Measurements from ENCODE around the gene MKKS.
"Not testable (repeated sequence)": the region's sequence is repeated elsewhere in the genome, so short reads cannot be mapped to it uniquely, and the experiment has no call there.

MKKS gene

GRCh38 chr20:10408108-10408813 is 25.8 kb downstream of the MKKS start:
- Histone ChIP-seq H3K9ac (ENCODE audit: low read length) (no peak overlapping the region), H3K27me3 (ENCODE audit: control insufficient read depth in 1 of 2, insufficient read depth in 2 of 2, low read length in 2 of 2) (no peaks in the 10 kb centered on the region), H3K9me3 (ENCODE audit: low read length) (no peaks in the 10 kb centered on the region), H3K4me3 (ENCODE audit: low read depth in 1 of 2, low read length in 2 of 2) (no peak overlapping the region), H3K27ac (ENCODE audit: low read depth, low read length) (no peak overlapping the region), H3K36me3 (ENCODE audit: insufficient read depth, low read length) (peaks cover 20% of the 10 kb centered on the region), H3K4me1 (ENCODE audit: insufficient read depth, low read length) (no peaks in the 10 kb centered on the region)

GRCh38 chr20:10404959-10405530 is 29.0 kb downstream of the MKKS start:
- no peak overlapping the region for H3K27ac ChIP-seq (ENCODE audit: low read depth, low read length)
- H3K36me3 ChIP-seq (ENCODE audit: insufficient read depth, low read length): peaks cover 17% of the 10 kb centered on the region
- no peak overlapping the region for H3K9ac ChIP-seq (ENCODE audit: low read length)
- no peaks in the 10 kb centered on the region for H3K4me1 ChIP-seq (ENCODE audit: insufficient read depth, low read length)
- no peak overlapping the region for H3K4me3 ChIP-seq (ENCODE audit: low read depth in 1 of 2, low read length in 2 of 2)
- no peaks in the 10 kb centered on the region for H3K9me3 ChIP-seq (ENCODE audit: low read length)
- H3K27me3 ChIP-seq (ENCODE audit: control insufficient read depth in 1 of 2, insufficient read depth in 2 of 2, low read length in 2 of 2): no peaks in the 10 kb centered on the region

GRCh38 chr20:10404023-10404628 is 29.9 kb downstream of the MKKS start:
- H3K27ac ChIP-seq (ENCODE audit: low read depth, low read length): no peak overlapping the region

GRCh38 chr20:10402938-10403608 is 30.9 kb downstream of the MKKS start:
- Histone ChIP-seq H3K27me3 (ENCODE audit: control insufficient read depth in 1 of 2, insufficient read depth in 2 of 2, low read length in 2 of 2) (no peaks in the 10 kb centered on the region), H3K27ac (ENCODE audit: low read depth, low read length) (no peak overlapping the region), H3K9me3 (ENCODE audit: low read length) (no peaks in the 10 kb centered on the region), H3K4me3 (ENCODE audit: low read depth in 1 of 2, low read length in 2 of 2) (no peak overlapping the region), H3K36me3 (ENCODE audit: insufficient read depth, low read length) (peaks cover 17% of the 10 kb centered on the region), H3K9ac (ENCODE audit: low read length) (no peak overlapping the region), H3K4me1 (ENCODE audit: insufficient read depth, low read length) (no peaks in the 10 kb centered on the region)

More at GRCh38 chr20:10404023-10404628, 29.9 kb downstream of the MKKS start:
- H3K27me3 ChIP-seq (ENCODE audit: control insufficient read depth in 1 of 2, insufficient read depth in 2 of 2, low read length in 2 of 2): no peaks in the 10 kb centered on the region
- H3K9ac ChIP-seq (ENCODE audit: low read length): no peak overlapping the region
- no peaks in the 10 kb centered on the region for H3K4me1 ChIP-seq (ENCODE audit: insufficient read depth, low read length)
- peaks cover 17% of the 10 kb centered on the region for H3K36me3 ChIP-seq (ENCODE audit: insufficient read depth, low read length)
- H3K4me3 ChIP-seq (ENCODE audit: low read depth in 1 of 2, low read length in 2 of 2): no peak overlapping the region
- H3K9me3 ChIP-seq (ENCODE audit: low read length): no peaks in the 10 kb centered on the region

GRCh38 chr20:10398834-10399369 is 35.1 kb downstream of the MKKS start:
- no peak overlapping the region for H3K9ac ChIP-seq (ENCODE audit: low read length)
- H3K9me3 ChIP-seq (ENCODE audit: low read length): no peaks in the 10 kb centered on the region
- H3K27ac ChIP-seq (ENCODE audit: low read depth, low read length): no peak overlapping the region
- no peaks in the 10 kb centered on the region for H3K27me3 ChIP-seq (ENCODE audit: control insufficient read depth in 1 of 2, insufficient read depth in 2 of 2, low read length in 2 of 2)
- no peaks in the 10 kb centered on the region for H3K4me1 ChIP-seq (ENCODE audit: insufficient read depth, low read length)
- H3K4me3 ChIP-seq (ENCODE audit: low read depth in 1 of 2, low read length in 2 of 2): no peak overlapping the region
- H3K36me3 ChIP-seq (ENCODE audit: insufficient read depth, low read length): no peaks in the 10 kb centered on the region

- not testable (repeated sequence) for H3K4me3 ChIP-seq (ENCODE audit: low read depth in 1 of 2, low read length in 2 of 2); H3K27me3 ChIP-seq (ENCODE audit: control insufficient read depth in 1 of 2, insufficient read depth in 2 of 2, low read length in 2 of 2); H3K9me3 ChIP-seq (ENCODE audit: low read length); H3K36me3 ChIP-seq (ENCODE audit: insufficient read depth, low read length); H3K27ac ChIP-seq (ENCODE audit: low read depth, low read length); H3K4me1 ChIP-seq (ENCODE audit: insufficient read depth, low read length); H3K9ac ChIP-seq (ENCODE audit: low read length)
Measured at GRCh38 chr20:10394752-10395151, 39.3 kb downstream of the MKKS start.

GRCh38 chr20:10390709-10391108 is 43.3 kb downstream of the MKKS start:
- no peaks in the 10 kb centered on the region for H3K27me3 ChIP-seq (ENCODE audit: control insufficient read depth in 1 of 2, insufficient read depth in 2 of 2, low read length in 2 of 2)
- no peaks in the 10 kb centered on the region for H3K36me3 ChIP-seq (ENCODE audit: insufficient read depth, low read length)
- H3K27ac ChIP-seq (ENCODE audit: low read depth, low read length): no peak overlapping the region
- H3K9me3 ChIP-seq (ENCODE audit: low read length): no peaks in the 10 kb centered on the region
- no peak overlapping the region for H3K9ac ChIP-seq (ENCODE audit: low read length)
- no peaks in the 10 kb centered on the region for H3K4me1 ChIP-seq (ENCODE audit: insufficient read depth, low read length)
- H3K4me3 ChIP-seq (ENCODE audit: low read depth in 1 of 2, low read length in 2 of 2): no peak overlapping the region

GRCh38 chr20:10388597-10388996 is 45.4 kb downstream of the MKKS start:
- no peak overlapping the region for H3K4me3 ChIP-seq (ENCODE audit: low read depth in 1 of 2, low read length in 2 of 2)
- H3K27me3 ChIP-seq (ENCODE audit: control insufficient read depth in 1 of 2, insufficient read depth in 2 of 2, low read length in 2 of 2): no peaks in the 10 kb centered on the region
- H3K9me3 ChIP-seq (ENCODE audit: low read length): no peaks in the 10 kb centered on the region
- no peaks in the 10 kb centered on the region for H3K4me1 ChIP-seq (ENCODE audit: insufficient read depth, low read length)
- no peak overlapping the region for H3K27ac ChIP-seq (ENCODE audit: low read depth, low read length)
- H3K9ac ChIP-seq (ENCODE audit: low read length): no peak overlapping the region
- H3K36me3 ChIP-seq (ENCODE audit: insufficient read depth, low read length): no peaks in the 10 kb centered on the region

- Histone ChIP-seq H3K36me3 (ENCODE audit: insufficient read depth, low read length) (no peaks in the 10 kb centered on the region), H3K9me3 (ENCODE audit: low read length) (no peaks in the 10 kb centered on the region), H3K9ac (ENCODE audit: low read length) (no peak overlapping the region), H3K27ac (ENCODE audit: low read depth, low read length) (no peak overlapping the region), H3K4me1 (ENCODE audit: insufficient read depth, low read length) (no peaks in the 10 kb centered on the region), H3K4me3 (ENCODE audit: low read depth in 1 of 2, low read length in 2 of 2) (no peak overlapping the region), H3K27me3 (ENCODE audit: control insufficient read depth in 1 of 2, insufficient read depth in 2 of 2, low read length in 2 of 2) (no peaks in the 10 kb centered on the region)
Measured at GRCh38 chr20:10387686-10388085, 46.3 kb downstream of the MKKS start.

GRCh38 chr20:10385850-10386544 is 48.0 kb downstream of the MKKS start:
- H3K9me3 ChIP-seq (ENCODE audit: low read length): no peaks in the 10 kb centered on the region
- H3K9ac ChIP-seq (ENCODE audit: low read length): no peak overlapping the region
- H3K27ac ChIP-seq (ENCODE audit: low read depth, low read length): no peak overlapping the region
- no peaks in the 10 kb centered on the region for H3K36me3 ChIP-seq (ENCODE audit: insufficient read depth, low read length)
- no peak overlapping the region for H3K4me3 ChIP-seq (ENCODE audit: low read depth in 1 of 2, low read length in 2 of 2)
- no peaks in the 10 kb centered on the region for H3K4me1 ChIP-seq (ENCODE audit: insufficient read depth, low read length)
- no peaks in the 10 kb centered on the region for H3K27me3 ChIP-seq (ENCODE audit: control insufficient read depth in 1 of 2, insufficient read depth in 2 of 2, low read length in 2 of 2)

GRCh38 chr20:10381477-10381876 is 52.5 kb downstream of the MKKS start:
- H3K36me3 ChIP-seq (ENCODE audit: insufficient read depth, low read length): no peaks in the 10 kb centered on the region
- H3K27ac ChIP-seq (ENCODE audit: low read depth, low read length): no peak overlapping the region
- H3K4me3 ChIP-seq (ENCODE audit: low read depth in 1 of 2, low read length in 2 of 2): no peak overlapping the region
- no peaks in the 10 kb centered on the region for H3K27me3 ChIP-seq (ENCODE audit: control insufficient read depth in 1 of 2, insufficient read depth in 2 of 2, low read length in 2 of 2)
- no peak overlapping the region for H3K9ac ChIP-seq (ENCODE audit: low read length)
- H3K9me3 ChIP-seq (ENCODE audit: low read length): no peaks in the 10 kb centered on the region
- no peaks in the 10 kb centered on the region for H3K4me1 ChIP-seq (ENCODE audit: insufficient read depth, low read length)

All from muscle layer of colon (tissue), 2 donors.